ENCODE data around the gene MAST4. TPM values are rescaled to one million over a fixed set of nuclear protein-coding genes. Genes with fewer than 3 reads are reported as not detected.

Gene MAST4
- total RNA-seq, 1 donor from 2014 or later: 56.9 TPM

DNA sequence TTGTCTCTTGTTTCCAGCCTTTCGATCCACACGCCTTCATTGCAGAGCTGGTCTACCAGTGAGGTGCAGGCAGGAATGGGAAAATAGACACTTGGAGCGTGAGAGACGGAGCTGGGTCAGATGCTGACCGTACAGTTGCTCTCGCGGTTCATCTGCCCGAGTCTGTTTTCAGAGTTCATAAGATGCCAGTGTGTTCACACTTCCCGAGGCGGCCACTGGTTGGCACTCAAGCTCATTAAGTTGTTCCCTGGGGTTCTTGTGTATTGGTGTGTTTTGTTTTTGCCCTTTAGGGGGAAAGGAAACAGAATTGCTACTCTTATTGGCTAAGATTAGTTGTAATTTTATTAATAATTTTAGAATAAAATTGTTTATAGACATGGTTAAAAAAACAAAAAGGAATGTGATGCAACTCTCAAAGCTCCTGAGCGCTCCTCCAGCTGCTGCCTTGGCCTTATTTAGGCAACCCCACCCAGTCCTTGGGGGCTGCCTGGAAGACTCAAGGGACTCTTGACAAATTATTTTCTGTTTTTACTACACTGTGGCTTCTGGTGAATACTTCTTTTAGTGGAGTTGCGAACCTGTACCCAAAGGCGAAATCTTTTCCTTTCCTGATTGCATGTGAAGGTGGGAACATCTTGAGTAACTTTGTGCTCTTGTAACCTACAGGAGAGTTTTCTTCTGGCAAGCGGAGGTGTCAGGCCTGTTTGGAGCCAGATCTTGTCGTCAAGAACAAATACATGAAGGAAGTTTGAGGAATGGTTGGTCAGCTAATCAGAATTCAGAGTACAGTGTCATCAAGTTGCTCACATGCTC lies 146.1 kb downstream of the MAST4 start:
- TF ChIP-seq, protein P1, sequence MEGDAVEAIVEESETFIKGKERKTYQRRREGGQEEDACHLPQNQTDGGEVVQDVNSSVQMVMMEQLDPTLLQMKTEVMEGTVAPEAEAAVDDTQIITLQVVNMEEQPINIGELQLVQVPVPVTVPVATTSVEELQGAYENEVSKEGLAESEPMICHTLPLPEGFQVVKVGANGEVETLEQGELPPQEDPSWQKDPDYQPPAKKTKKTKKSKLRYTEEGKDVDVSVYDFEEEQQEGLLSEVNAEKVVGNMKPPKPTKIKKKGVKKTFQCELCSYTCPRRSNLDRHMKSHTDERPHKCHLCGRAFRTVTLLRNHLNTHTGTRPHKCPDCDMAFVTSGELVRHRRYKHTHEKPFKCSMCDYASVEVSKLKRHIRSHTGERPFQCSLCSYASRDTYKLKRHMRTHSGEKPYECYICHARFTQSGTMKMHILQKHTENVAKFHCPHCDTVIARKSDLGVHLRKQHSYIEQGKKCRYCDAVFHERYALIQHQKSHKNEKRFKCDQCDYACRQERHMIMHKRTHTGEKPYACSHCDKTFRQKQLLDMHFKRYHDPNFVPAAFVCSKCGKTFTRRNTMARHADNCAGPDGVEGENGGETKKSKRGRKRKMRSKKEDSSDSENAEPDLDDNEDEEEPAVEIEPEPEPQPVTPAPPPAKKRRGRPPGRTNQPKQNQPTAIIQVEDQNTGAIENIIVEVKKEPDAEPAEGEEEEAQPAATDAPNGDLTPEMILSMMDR (IDR thresholded peaks at IDR 0.05): peak; percentile 27
- ATAC-seq (peak; percentile 63 to 69), DNase-seq (peak; percentile 55)
- Histone ChIP-seq H3K36me3 (no peaks in the 10 kb centered on the region), H3K9me3 (no peaks in the 10 kb centered on the region), H3K27ac (peak overlapping the region; percentile 48), H3K27me3 (ENCODE audit: low read depth) (no peaks in the 10 kb centered on the region), H3K4me3 (no peak overlapping the region), H3K4me1 (peaks cover 40% of the 10 kb centered on the region)
- intact Hi-C loops (cut with DNase I): no loop called here

DNA sequence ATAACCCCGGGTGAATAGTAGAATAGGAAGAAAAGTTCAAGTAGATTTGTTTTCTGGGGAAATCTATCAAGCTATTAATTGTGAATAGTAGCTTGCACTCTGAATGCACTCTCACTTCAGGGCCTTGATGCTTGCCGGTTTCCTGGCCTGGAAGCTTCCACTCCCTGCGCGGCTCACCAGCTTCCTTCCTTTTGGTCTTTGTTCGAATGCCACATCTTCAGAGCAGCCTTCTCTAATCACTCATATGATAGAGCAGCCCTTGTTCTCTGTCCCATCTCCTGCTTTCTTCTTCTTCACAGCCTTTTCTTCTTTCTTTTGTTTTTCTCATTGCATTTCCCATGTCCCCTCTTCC lies 146.7 kb downstream of the MAST4 start:
- H3K9me3 ChIP-seq: no peaks in the 10 kb centered on the region
- H3K27ac ChIP-seq: peak overlapping the region; percentile 48
- H3K36me3 ChIP-seq: no peaks in the 10 kb centered on the region
- no peaks in the 10 kb centered on the region for H3K27me3 ChIP-seq (ENCODE audit: low read depth)
- TF ChIP-seq, protein P1 (IDR thresholded peaks at IDR 0.05): no peak
- H3K4me1 ChIP-seq: peaks cover 40% of the 10 kb centered on the region
- intact Hi-C loops (cut with DNase I): no loop called here
- ATAC-seq (no peak), DNase-seq (no peak)
- no peak overlapping the region for H3K4me3 ChIP-seq

DNA sequence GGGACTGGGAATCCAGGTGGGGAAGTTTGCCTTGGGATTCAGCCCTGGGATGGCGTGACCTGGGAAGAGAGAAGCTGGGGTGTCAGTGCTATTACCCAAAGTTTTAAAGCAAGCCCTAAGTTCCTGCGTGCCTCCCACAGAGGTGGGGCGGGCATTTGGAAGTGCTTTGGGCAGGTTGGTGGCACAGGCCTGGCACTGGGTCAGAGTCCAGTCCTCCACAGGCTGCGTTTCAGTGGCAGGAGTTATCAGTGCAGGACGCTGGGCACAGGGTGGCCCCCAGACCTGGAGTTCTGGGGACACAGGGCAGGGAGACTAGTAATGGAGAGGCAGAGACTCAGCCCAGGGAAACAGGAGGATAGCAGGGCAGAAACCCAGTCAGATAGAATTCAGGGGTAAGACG lies 147.2 kb downstream of the MAST4 start:
- H3K27ac ChIP-seq: peak overlapping the region; percentile 48
- peaks cover 36% of the 10 kb centered on the region for H3K4me1 ChIP-seq
- no peaks in the 10 kb centered on the region for H3K36me3 ChIP-seq
- TF ChIP-seq, protein P1 (IDR thresholded peaks at IDR 0.05): no peak
- DNase-seq (no peak), ATAC-seq (no peak)
- no peak overlapping the region for H3K4me3 ChIP-seq
- no peaks in the 10 kb centered on the region for H3K9me3 ChIP-seq
- intact Hi-C loops (cut with DNase I): no loop called here
- no peaks in the 10 kb centered on the region for H3K27me3 ChIP-seq (ENCODE audit: low read depth)

DNA sequence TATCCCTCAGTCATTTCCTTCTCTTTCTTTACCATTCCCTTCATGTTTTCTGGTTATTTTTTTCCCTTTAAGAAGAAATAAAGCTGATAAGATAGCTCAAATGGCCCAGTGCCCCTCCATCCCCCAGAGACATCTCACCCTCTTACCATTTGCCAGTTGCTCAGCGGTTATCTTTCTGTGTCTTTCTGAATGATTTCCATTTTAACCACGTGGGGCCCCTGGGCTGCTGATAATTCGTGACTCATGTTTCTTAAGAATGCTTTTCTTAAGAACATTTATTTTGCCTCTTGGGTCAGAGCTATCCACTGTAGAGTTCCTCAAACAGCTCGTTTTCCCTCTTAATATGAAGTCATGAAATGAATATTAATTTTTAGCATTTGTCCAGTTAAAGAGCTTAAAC lies 147.8 kb downstream of the MAST4 start:
- Histone ChIP-seq H3K9me3 (no peaks in the 10 kb centered on the region), H3K36me3 (no peaks in the 10 kb centered on the region), H3K4me3 (no peak overlapping the region), H3K27me3 (ENCODE audit: low read depth) (no peaks in the 10 kb centered on the region), H3K27ac (peak overlapping the region; percentile 48), H3K4me1 (peaks cover 33% of the 10 kb centered on the region)
- ATAC-seq: peak in 1 of 2 donors; percentile 34
- DNase-seq: no peak
- intact Hi-C loops (cut with DNase I): no loop called here
- TF ChIP-seq, protein P1 (IDR thresholded peaks at IDR 0.05): no peak

DNA sequence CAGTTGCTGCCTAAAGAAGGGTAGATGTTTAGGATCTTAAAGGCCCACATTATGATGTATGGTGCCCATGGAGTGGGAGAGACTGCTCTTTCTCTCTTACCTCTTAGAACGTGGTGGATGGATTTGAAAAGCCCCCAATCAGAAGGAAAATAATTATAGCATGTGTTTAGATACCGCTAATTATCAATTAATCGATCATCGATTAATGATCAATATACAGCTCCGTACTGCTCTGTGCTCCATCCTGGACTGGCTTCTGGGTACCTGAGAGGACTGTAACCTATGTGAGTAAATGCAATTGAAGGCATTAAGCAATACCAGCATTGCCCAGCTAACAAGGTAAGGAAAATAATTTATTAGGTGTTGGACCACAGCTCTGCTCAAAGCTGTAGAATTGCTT lies 149.1 kb downstream of the MAST4 start:
- Histone ChIP-seq H3K9me3 (no peaks in the 10 kb centered on the region), H3K27me3 (ENCODE audit: low read depth) (no peaks in the 10 kb centered on the region), H3K4me3 (no peak overlapping the region), H3K36me3 (no peaks in the 10 kb centered on the region), H3K4me1 (peaks cover 33% of the 10 kb centered on the region), H3K27ac (no peak overlapping the region)
- TF ChIP-seq, protein P1 (IDR thresholded peaks at IDR 0.05): no peak
- ATAC-seq (no peak), DNase-seq (no peak)
- intact Hi-C loops (cut with DNase I): no loop called here
